ENCODE measurements around the gene NPAS2. TPM values are rescaled to one million over a fixed set of nuclear protein-coding genes. Genes with fewer than 3 reads are reported as not detected.

NPAS2 gene
- total RNA-seq, 3 donors from 2014 or later: 6.2 to 42.3 (median 22.5) TPM

DNA sequence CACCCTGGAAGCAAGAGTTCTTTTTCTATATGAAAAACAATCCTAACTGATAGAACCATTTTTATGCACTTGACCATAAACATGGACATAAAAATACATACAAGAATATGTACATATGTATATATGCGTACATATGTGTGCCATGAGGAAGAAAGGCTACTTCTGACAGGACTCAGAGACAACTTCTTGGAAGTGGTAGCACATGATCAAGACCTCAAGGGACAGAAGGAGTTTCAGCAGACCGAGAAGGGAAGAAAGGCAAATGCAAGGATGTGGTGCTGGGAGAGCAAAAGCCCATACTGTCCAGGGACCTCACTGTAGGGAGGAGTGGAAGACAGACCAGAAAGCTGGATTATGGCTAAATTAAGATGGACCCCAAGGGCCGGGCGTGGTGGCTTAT lies 11.4 kb upstream of the NPAS2 start:
- Histone ChIP-seq H3K36me3 (no peaks in the 10 kb centered on the region), H3K4me3 (no peak overlapping the region)

GRCh38 chr2:100809506-100809905 lies 10.4 kb upstream of the NPAS2 start:
- TF ChIP-seq POLR2AphosphoS5 (IDR thresholded peaks at IDR 0.05) (no peak), POLR2A (IDR thresholded peaks at IDR 0.05) (no peak)
- TF ChIP-seq, protein P1, sequence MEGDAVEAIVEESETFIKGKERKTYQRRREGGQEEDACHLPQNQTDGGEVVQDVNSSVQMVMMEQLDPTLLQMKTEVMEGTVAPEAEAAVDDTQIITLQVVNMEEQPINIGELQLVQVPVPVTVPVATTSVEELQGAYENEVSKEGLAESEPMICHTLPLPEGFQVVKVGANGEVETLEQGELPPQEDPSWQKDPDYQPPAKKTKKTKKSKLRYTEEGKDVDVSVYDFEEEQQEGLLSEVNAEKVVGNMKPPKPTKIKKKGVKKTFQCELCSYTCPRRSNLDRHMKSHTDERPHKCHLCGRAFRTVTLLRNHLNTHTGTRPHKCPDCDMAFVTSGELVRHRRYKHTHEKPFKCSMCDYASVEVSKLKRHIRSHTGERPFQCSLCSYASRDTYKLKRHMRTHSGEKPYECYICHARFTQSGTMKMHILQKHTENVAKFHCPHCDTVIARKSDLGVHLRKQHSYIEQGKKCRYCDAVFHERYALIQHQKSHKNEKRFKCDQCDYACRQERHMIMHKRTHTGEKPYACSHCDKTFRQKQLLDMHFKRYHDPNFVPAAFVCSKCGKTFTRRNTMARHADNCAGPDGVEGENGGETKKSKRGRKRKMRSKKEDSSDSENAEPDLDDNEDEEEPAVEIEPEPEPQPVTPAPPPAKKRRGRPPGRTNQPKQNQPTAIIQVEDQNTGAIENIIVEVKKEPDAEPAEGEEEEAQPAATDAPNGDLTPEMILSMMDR (IDR thresholded peaks at IDR 0.05): no peak
- Histone ChIP-seq H3K4me1 (no peaks in the 10 kb centered on the region), H3K9me3 (no peaks in the 10 kb centered on the region), H3K4me3 (no peak overlapping the region), H3K36me3 (no peaks in the 10 kb centered on the region), H3K27ac (no peak overlapping the region), H3K27me3 (no peaks in the 10 kb centered on the region)
- intact Hi-C loops (cut with DNase I; ENCODE audit: low total_unique reads): loop anchor here (10.0 kb wide), 1 partner anchor 55 kb away; no protein-coding TSS in a partner anchor
- no peak for DNase-seq (ENCODE audit: low spot score in 2 of 2)

More for the DNA sequence above, 11.4 kb upstream of the NPAS2 start:
- Histone ChIP-seq H3K4me1 (no peaks in the 10 kb centered on the region), H3K27me3 (no peaks in the 10 kb centered on the region), H3K27ac (no peak overlapping the region), H3K9me3 (no peaks in the 10 kb centered on the region)
- TF ChIP-seq POLR2AphosphoS5 (IDR thresholded peaks at IDR 0.05) (no peak), POLR2A (IDR thresholded peaks at IDR 0.05) (no peak)
- TF ChIP-seq, protein P1 (IDR thresholded peaks at IDR 0.05): no peak
- no peak for DNase-seq (ENCODE audit: low spot score in 2 of 2)
- intact Hi-C loops (cut with DNase I; ENCODE audit: low total_unique reads): loop anchor here (10.0 kb wide), 1 partner anchor 54 kb away; no protein-coding TSS in a partner anchor

DNA sequence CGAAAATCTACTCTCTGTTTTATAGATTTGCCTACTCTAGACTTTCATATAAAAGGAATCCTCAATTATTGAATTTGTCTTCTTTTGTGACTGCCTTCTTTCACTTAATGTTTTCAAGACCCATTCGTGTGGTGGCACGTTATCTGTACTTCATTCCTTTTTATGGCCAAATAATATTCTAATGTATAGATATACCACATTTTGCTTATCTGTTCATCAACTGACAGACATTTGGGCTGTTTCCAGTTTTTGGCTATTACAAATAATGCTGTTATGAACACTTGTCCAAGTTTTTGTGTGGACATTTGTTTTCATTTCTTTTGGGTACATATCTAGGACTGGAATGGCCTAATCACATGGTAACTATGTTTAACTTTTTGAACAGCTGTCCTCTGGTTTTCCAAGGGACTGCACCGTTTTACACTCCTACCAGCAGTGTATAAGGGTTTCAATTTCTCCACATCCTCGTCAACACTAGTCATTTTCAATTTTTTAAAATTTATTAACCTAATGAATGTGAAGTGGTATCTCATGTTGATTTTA lies 9.3 kb upstream of the NPAS2 start:
- TF ChIP-seq, protein P1 (IDR thresholded peaks at IDR 0.05): no peak
- no peak for TF ChIP-seq POLR2AphosphoS5 (IDR thresholded peaks at IDR 0.05)
- TF ChIP-seq POLR2A (IDR thresholded peaks at IDR 0.05): no peak
- Histone ChIP-seq H3K4me1 (no peaks in the 10 kb centered on the region), H3K36me3 (no peaks in the 10 kb centered on the region), H3K27ac (no peak overlapping the region), H3K4me3 (no peak overlapping the region), H3K9me3 (no peaks in the 10 kb centered on the region), H3K27me3 (no peaks in the 10 kb centered on the region)
- intact Hi-C loops (cut with DNase I; ENCODE audit: low total_unique reads): no loop called here
- no peak for DNase-seq (ENCODE audit: low spot score in 2 of 2)

DNA sequence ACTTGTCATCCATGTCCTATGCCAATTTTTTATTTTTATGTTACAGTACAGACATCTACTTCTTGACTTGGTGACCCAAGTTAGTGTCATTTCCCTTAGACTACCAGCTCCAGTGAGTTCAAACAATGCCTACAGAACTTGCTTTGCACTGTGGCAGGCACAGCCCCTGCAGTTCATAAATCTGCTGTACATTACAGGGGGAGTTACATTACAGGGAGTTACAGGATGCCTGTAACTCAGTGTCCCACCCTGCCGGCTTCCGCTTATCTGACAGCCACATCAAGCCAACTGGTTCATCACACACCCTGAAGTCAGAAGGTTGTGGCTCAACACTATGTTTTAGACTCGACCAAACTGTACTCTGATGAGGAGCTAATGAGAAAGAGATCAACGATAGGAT lies 7.8 kb upstream of the NPAS2 start:
- DNase-seq (ENCODE audit: low spot score in 2 of 2): no peak
- Histone ChIP-seq H3K9me3 (no peaks in the 10 kb centered on the region), H3K4me1 (no peaks in the 10 kb centered on the region), H3K27ac (no peak overlapping the region), H3K36me3 (no peaks in the 10 kb centered on the region), H3K4me3 (no peak overlapping the region), H3K27me3 (no peaks in the 10 kb centered on the region)
- intact Hi-C loops (cut with DNase I; ENCODE audit: low total_unique reads): no loop called here
- no peak for TF ChIP-seq POLR2AphosphoS5 (IDR thresholded peaks at IDR 0.05)
- TF ChIP-seq, protein P1 (IDR thresholded peaks at IDR 0.05): no peak
- no peak for TF ChIP-seq POLR2A (IDR thresholded peaks at IDR 0.05)

DNA sequence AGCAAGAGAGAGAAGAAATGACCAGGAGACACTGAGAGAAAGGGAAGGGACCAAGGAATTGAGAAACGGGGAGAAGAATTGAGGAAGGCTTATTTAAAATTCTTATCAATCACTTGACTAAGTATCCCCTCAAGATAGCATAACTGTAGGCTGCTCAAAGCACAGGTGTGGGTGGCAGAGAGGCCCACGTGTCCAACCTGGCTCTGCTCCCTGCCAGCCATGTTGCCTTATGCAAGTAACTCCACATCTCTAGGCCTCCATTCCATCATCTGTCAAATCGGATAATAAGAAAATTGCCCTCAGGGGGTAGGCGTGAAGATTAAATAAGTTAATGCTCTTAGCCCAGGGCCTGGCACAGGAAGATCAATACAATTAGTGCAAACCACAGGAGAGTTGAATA lies 7.4 kb upstream of the NPAS2 start:
- no peaks in the 10 kb centered on the region for H3K36me3 ChIP-seq
- H3K4me1 ChIP-seq: no peaks in the 10 kb centered on the region
- no peaks in the 10 kb centered on the region for H3K27me3 ChIP-seq
- H3K9me3 ChIP-seq: no peaks in the 10 kb centered on the region
- H3K4me3 ChIP-seq: no peak overlapping the region
- no peak overlapping the region for H3K27ac ChIP-seq
- TF ChIP-seq, protein P1 (IDR thresholded peaks at IDR 0.05): no peak
- TF ChIP-seq POLR2AphosphoS5 (IDR thresholded peaks at IDR 0.05): no peak
- intact Hi-C loops (cut with DNase I; ENCODE audit: low total_unique reads): no loop called here
- no peak for DNase-seq (ENCODE audit: low spot score in 2 of 2)

Measured in breast epithelium (tissue), 4 donors.